Measurements from ENCODE around the gene NUP133. TPM values are rescaled to one million over a fixed set of nuclear protein-coding genes. Genes with fewer than 3 reads are reported as not detected.

NUP133 gene
- polyA plus RNA-seq, 3 donors: 9.0 to 12.8 (median 12.4) TPM

DNA sequence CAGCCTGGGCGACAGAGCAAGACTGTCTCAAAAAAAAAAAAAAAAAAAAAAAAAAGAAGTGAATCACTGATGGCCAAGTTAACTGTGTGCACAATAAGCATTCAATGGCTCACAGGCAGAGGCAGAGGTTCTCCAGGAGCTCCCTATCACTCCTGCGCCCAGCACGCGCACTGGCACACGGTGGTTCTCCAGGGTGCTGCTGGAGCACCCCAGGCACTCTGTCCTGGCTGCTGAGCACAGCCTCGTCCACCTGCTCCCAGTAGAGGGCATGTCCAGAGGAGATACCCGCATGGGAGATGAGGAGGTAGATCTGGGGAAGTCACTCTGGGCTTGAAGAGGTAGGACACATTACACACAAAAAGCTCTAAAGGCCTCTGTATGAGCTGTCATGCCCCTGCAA lies 21.5 kb upstream of the NUP133 start:
- Histone ChIP-seq H3K4me1 (ENCODE audit: control insufficient read depth in 1 of 2, insufficient read depth in 2 of 2, low read length in 2 of 2) (no peaks in the 10 kb centered on the region), H3K4me2 (replicated peaks; ENCODE audit: extremely low read depth, low read length, poor library complexity, severe bottlenecking) (no peak overlapping the region), H3K27me3 (ENCODE audit: control insufficient read depth in 2 of 2, insufficient read depth in 2 of 2, low read length in 2 of 2) (no peaks in the 10 kb centered on the region), H3K36me3 (replicated peaks in 1 of 2; ENCODE audit: control insufficient read depth in 1 of 2, insufficient read depth in 2 of 2, low read length in 2 of 2) (peaks cover 85 to 92% of the 10 kb centered on the region in 2 donors), H4K20me1 (ENCODE audit: insufficient read depth, low read length) (no peaks in the 10 kb centered on the region), H3K79me2 (ENCODE audit: insufficient read depth, low read length) (no peaks in the 10 kb centered on the region), H2AFZ (ENCODE audit: insufficient read depth, low read depth, low read length, poor library complexity, severe bottlenecking) (no peak overlapping the region), H3K4me3 (replicated peaks in 1 of 3; ENCODE audit: low read depth in 2 of 3, low read length in 3 of 3) (no peak overlapping the region), H3K9ac (ENCODE audit: insufficient read depth, low read length, poor library complexity, severe bottlenecking) (no peak overlapping the region), H3K9me3 (replicated peaks in 1 of 2; ENCODE audit: control insufficient read depth in 1 of 2, insufficient read depth in 1 of 2, low read length in 2 of 2) (no peaks in the 10 kb centered on the region), H3K27ac (ENCODE audit: low read depth in 1 of 2, low read length in 2 of 2) (no peak overlapping the region)
- intact Hi-C loops (cut with micrococcal nuclease): no loop called here
- Mint-ChIP-seq H3K9me3 (no peaks in the 10 kb centered on the region), H3K27ac (no peak overlapping the region), H3K27me3 (ENCODE audit: low read depth in 3 of 3) (peaks cover 0 to 2% (median 0%) of the 10 kb centered on the region in 3 donors), H3K4me3 (no peak overlapping the region), H3K4me1 (no peaks in the 10 kb centered on the region), H3K36me3 (peaks cover 77 to 100% of the 10 kb centered on the region in 2 donors)
- WGBS (ENCODE audit: insufficient coverage): 100% methylated on average over 4 of the region's 7 CpGs
- TF ChIP-seq, protein P1, sequence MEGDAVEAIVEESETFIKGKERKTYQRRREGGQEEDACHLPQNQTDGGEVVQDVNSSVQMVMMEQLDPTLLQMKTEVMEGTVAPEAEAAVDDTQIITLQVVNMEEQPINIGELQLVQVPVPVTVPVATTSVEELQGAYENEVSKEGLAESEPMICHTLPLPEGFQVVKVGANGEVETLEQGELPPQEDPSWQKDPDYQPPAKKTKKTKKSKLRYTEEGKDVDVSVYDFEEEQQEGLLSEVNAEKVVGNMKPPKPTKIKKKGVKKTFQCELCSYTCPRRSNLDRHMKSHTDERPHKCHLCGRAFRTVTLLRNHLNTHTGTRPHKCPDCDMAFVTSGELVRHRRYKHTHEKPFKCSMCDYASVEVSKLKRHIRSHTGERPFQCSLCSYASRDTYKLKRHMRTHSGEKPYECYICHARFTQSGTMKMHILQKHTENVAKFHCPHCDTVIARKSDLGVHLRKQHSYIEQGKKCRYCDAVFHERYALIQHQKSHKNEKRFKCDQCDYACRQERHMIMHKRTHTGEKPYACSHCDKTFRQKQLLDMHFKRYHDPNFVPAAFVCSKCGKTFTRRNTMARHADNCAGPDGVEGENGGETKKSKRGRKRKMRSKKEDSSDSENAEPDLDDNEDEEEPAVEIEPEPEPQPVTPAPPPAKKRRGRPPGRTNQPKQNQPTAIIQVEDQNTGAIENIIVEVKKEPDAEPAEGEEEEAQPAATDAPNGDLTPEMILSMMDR (IDR thresholded peaks at IDR 0.05): no peak
- DNase-seq: no peak

GRCh38 chr1:229526695-229527094 lies 18.6 kb upstream of the NUP133 start:
- Histone ChIP-seq H3K4me2 (replicated peaks; ENCODE audit: extremely low read depth, low read length, poor library complexity, severe bottlenecking) (no peak overlapping the region), H3K36me3 (replicated peaks in 1 of 2; ENCODE audit: control insufficient read depth in 1 of 2, insufficient read depth in 2 of 2, low read length in 2 of 2) (peaks cover 83 to 94% of the 10 kb centered on the region in 2 donors), H3K9ac (ENCODE audit: insufficient read depth, low read length, poor library complexity, severe bottlenecking) (no peak overlapping the region), H2AFZ (ENCODE audit: insufficient read depth, low read depth, low read length, poor library complexity, severe bottlenecking) (no peak overlapping the region), H3K4me1 (ENCODE audit: control insufficient read depth in 1 of 2, insufficient read depth in 2 of 2, low read length in 2 of 2) (no peaks in the 10 kb centered on the region), H3K27ac (ENCODE audit: low read depth in 1 of 2, low read length in 2 of 2) (no peak overlapping the region), H3K27me3 (ENCODE audit: control insufficient read depth in 2 of 2, insufficient read depth in 2 of 2, low read length in 2 of 2) (no peaks in the 10 kb centered on the region), H3K9me3 (replicated peaks in 1 of 2; ENCODE audit: control insufficient read depth in 1 of 2, insufficient read depth in 1 of 2, low read length in 2 of 2) (no peaks in the 10 kb centered on the region), H3K4me3 (replicated peaks in 1 of 3; ENCODE audit: low read depth in 2 of 3, low read length in 3 of 3) (no peak overlapping the region), H4K20me1 (ENCODE audit: insufficient read depth, low read length) (no peaks in the 10 kb centered on the region), H3K79me2 (ENCODE audit: insufficient read depth, low read length) (no peaks in the 10 kb centered on the region)
- no CpG with 5 or more reads among the region's 1 CpG for WGBS (ENCODE audit: insufficient coverage)
- peaks cover 79 to 92% of the 10 kb centered on the region in 2 donors for H3K36me3 Mint-ChIP-seq
- DNase-seq: no peak
- no peak overlapping the region for H3K4me3 Mint-ChIP-seq
- no peaks in the 10 kb centered on the region for H3K9me3 Mint-ChIP-seq
- TF ChIP-seq, protein P1 (IDR thresholded peaks at IDR 0.05): no peak
- H3K27me3 Mint-ChIP-seq (ENCODE audit: low read depth in 3 of 3): peaks cover 0 to 2% (median 0%) of the 10 kb centered on the region in 3 donors
- no peak overlapping the region for H3K27ac Mint-ChIP-seq
- H3K4me1 Mint-ChIP-seq: no peaks in the 10 kb centered on the region
- intact Hi-C loops (cut with micrococcal nuclease): no loop called here
